Fibroblast of mammary gland (primary cell): ENCODE data around the gene OSBPL5.

Experiments
- DNase-seq: peaks from one replicate; pipeline ENCODE4 v3.0.0-alpha.2; 2010; ENCODE audit warnings: low read depth
- H3K4me3 ChIP-seq: 2 replicates; pipeline ENCODE4 v1.5.1; 2011; ENCODE audit warnings: low read depth, mild to moderate bottlenecking, low read length, moderate library complexity; ENCODE audit not compliant: control insufficient read depth
- TF ChIP-seq, protein P1 (sequence below): conservative IDR thresholded peaks from 2 replicates; pipeline ENCODE4 v1.5.1; 2011; ENCODE audit warnings: low read depth, low read length, inconsistent platforms; ENCODE audit not compliant: control insufficient read depth, insufficient read depth

OSBPL5 gene

DNA sequence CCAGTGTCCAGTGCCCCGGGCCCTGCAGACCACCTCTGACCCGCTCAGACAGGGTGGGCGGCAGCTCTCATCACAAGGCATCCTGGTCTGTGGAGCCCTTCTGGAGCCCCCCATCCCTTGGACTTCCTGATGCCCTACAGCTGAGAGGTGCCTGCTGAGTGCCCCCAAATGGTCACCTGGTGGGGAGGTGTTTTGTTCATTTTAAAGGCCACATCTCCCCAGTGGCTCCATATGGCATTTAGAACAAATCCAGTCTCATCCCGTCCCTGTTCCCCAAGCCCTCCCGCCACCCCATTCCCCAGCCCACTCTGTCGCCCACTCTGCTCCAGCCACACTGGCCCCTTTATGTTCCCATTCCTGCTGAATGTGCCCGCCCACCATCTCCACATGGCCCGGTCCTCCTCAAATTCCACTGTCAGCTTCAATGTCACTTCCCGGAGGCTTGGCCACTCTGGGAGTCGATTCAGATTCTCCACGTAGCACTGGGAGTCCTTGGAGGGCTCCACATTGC lies 32.8 kb downstream of the OSBPL5 start:
- no peak for DNase-seq
- no peak overlapping the region for H3K4me3 ChIP-seq
- TF ChIP-seq, protein P1, sequence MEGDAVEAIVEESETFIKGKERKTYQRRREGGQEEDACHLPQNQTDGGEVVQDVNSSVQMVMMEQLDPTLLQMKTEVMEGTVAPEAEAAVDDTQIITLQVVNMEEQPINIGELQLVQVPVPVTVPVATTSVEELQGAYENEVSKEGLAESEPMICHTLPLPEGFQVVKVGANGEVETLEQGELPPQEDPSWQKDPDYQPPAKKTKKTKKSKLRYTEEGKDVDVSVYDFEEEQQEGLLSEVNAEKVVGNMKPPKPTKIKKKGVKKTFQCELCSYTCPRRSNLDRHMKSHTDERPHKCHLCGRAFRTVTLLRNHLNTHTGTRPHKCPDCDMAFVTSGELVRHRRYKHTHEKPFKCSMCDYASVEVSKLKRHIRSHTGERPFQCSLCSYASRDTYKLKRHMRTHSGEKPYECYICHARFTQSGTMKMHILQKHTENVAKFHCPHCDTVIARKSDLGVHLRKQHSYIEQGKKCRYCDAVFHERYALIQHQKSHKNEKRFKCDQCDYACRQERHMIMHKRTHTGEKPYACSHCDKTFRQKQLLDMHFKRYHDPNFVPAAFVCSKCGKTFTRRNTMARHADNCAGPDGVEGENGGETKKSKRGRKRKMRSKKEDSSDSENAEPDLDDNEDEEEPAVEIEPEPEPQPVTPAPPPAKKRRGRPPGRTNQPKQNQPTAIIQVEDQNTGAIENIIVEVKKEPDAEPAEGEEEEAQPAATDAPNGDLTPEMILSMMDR: no peak

DNA sequence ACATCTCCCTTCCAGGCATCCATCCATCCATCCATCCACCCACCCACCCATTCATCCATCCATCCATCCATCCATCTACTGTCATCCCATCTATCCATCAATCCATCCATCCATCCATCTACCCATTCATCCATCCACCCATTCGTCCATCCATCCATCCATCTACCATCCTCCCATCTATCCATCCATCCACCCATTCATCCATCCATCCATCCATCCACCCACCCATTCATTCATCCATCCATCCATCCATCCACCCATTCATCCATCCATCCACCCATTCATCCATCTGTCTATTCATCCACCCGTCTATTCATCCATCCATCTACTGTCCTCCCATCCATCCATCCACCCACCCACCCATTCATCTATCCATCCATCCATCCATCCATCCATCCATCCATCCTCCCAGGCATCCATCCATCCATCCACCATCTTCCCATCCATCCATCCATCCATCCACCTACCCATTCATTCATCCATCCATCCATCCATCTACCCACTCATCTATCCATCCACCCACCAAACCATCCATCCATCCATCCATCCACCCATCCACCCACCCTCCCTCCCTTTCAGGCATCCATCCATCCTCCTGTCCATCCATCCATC lies 33.7 kb downstream of the OSBPL5 start:
- TF ChIP-seq, protein P1: no peak
- no peak overlapping the region for H3K4me3 ChIP-seq
- DNase-seq: no peak

DNA sequence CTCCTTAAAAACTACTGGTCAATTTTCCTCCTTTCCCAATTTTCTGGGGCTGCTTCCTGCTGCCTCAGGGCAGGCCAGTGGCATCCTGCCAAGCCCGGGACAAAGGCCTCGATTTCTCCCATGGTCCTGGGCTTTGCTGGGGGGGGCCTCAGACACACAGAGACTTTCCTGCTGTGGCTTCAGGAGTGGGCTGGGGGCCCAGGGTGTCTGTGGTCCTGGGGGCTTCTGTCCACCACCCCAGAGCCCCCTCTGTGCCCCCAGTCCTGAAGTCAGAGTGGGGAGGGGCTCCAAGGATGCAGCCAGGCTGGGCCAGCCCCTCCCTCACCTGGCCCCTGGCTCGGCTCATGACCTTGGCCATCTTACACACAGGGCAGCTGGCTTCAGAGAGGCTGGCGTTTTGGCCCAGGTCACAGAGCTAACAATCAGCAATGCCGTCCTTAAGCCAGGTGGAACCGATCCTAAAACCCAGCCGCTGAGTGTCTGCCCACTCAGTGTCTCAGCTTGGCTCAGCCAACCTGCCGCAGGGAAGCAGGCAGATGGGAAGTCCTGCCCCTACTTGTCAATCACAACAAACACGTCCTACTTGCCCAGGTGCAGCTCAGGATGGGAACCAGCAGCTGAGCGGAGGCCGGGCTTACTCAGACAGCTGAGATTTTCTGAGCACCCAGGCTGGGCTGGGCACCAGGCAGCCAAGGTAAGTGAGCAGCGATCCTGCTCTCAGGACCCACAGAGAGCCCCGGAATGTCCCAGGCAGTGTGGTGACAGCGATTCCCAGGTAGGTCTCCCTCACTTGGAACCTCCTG lies 34.6 kb downstream of the OSBPL5 start:
- no peak overlapping the region for H3K4me3 ChIP-seq
- DNase-seq: no peak
- TF ChIP-seq, protein P1: no peak

DNA sequence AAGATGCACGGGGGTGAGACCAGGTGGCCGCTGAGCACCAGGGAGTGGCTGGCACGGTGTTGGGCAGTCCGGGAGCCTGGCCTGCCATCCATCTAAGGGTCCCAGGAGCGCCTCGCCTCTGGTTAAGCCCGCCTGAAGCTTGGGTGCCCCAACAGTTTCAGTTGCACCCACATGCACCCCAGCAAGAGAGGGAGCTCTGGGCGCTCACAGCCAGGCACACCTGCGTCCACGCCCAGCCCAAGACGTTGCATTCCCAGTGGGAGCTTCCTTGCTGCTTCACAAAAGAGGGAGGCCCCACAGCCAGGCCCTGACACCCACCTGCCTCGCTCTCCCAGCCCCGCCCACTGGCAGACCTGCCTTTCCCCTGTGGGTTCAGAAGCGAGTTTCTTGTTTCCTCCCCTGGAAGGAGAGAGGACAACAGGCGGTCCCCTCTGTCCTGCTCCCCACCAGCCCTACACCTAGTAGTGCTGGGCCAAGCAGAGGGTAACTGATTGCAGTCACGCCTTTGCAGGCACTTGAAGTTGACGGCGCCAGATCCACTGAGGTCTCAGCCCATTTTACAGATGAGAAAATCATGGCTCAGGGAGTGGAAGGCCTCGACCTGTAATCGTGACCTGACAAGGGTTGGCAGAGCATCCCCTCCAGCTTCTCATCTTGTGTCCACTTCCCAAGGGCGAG lies 35.4 kb downstream of the OSBPL5 start:
- DNase-seq: no peak
- no peak overlapping the region for H3K4me3 ChIP-seq
- TF ChIP-seq, protein P1: no peak

DNA sequence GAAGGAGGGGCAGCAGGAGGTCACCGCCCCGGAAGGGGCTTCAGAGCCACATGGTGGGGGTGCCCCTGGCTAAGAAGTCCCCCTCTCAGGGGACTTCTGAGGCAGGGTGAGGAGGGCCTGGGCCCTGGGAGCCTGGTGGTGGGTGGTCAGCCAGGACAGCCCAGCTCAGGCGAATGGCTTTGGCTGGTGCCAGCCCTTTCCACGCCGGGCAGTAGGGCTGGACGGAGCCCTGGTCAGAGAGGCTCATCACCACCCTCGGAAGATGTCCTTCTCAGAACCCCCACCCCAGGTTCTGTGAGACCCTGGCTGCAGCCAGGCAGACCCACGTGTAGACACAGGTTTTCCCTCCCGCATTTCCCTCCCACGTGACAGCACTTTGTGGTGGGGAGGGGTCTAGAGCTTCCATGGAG lies 35.9 kb downstream of the OSBPL5 start:
- no peak for DNase-seq
- no peak overlapping the region for H3K4me3 ChIP-seq
- TF ChIP-seq, protein P1: no peak

DNA sequence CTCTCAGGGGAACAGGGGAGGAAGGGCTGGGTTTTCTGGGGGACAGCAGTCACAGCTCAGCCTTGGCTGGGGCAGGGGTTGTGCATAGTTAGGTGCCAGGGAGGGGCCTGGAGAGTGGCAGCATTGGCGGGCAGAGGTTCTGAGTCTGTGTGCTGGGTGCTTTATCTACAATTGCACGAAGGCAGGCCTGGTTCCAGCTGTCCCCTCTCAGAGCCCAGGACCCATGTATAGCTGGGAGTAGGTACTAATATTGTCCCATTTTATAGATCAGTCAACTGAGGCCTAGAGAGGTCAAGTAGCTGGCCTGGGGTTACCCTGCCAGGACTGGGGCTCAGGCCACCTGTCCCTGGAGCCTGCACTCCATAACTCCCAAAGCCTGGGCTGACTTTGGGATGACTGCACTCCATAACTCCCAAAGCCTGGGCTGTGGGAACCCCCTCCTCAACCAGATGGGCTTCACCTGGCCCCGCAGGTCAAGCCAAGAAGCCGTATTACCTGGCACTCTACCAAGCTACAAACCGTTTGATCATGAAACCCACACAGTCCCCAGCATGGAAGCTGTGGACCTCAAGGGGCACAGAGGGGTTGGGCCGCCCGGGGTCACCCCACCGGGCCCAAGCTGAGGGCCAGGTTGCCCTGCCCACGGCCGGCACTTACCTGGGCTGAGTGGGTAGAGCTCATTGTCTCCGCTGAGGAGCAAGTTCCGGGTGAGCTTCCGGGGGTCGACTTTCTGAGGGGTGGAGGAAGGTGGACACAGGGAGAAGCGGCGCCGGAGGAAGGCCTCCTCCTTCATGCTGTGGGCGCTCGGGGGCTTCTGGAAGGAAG lies 36.5 kb downstream of the OSBPL5 start:
- no peak overlapping the region for H3K4me3 ChIP-seq
- DNase-seq: no peak
- TF ChIP-seq, protein P1: no peak
